Heart left ventricle (tissue), 16 donors: Measurements from ENCODE around the gene GPATCH1. TPM values are rescaled to one million over a fixed set of nuclear protein-coding genes. Genes with fewer than 3 reads are reported as not detected.

ENCODE experiments used
- ATAC-seq, 4 donors: fragments of 200-7000 bp; cut with Tn5 transposase; one replicate each; pipeline ENCODE4 v1.9.1; 2020 to 2022; ENCODE audit warnings: moderate library complexity in 4 of 4, mild to moderate bottlenecking in 3 of 4, moderate number of reproducible peaks in 1 of 4
- DNase-seq, 5 donors: peaks; one replicate each; pipeline ENCODE4 v3.0.0-alpha.2; 2020
- H3K27ac ChIP-seq, 12 donors: fragments of 200-600 bp; sonication (generic) in 4 of 12; one replicate each; pipeline versions ENCODE4 v1.5.0 to v1.8.0; 2016 to 2022; ENCODE audit warnings: mild to moderate bottlenecking in 2 of 12
- H3K27me3 ChIP-seq, 9 donors: fragments of 200-600 bp; sonication (generic) in 2 of 9; one replicate each; pipeline versions ENCODE4 v1.5.1 to v1.8.0; 2016 to 2022; ENCODE audit warnings: mild to moderate bottlenecking in 3 of 9
- H3K36me3 ChIP-seq, 9 donors: fragments of 200-600 bp; sonication (generic) in 2 of 9; one replicate each; pipeline versions ENCODE4 v1.5.0 to v1.8.0; 2018 to 2022; ENCODE audit warnings: mild to moderate bottlenecking in 2 of 9
- H3K4me1 ChIP-seq, 12 donors: fragments of 200-600 bp; sonication (generic) in 4 of 12; one replicate each; pipeline versions ENCODE4 v1.5.0 to v1.8.0; 2016 to 2022; ENCODE audit warnings: mild to moderate bottlenecking in 3 of 12
- H3K4me3 ChIP-seq, 12 donors: fragments of 200-600 bp; sonication (generic) in 4 of 12; one replicate each; pipeline versions ENCODE4 v1.5.0 to v1.8.0; 2017 to 2022; ENCODE audit warnings: mild to moderate bottlenecking in 9 of 12, moderate library complexity in 4 of 12
- H3K9me3 ChIP-seq, 12 donors: fragments of 200-600 bp; sonication (generic) in 4 of 12; one replicate each; pipeline versions ENCODE4 v1.5.0 to v1.8.0; 2016 to 2022; ENCODE audit warnings: mild to moderate bottlenecking in 1 of 12
- CTCF ChIP-seq, 12 donors: fragments of 200-600 bp; sonication (generic) in 4 of 12; IDR thresholded peaks; one replicate each; pipeline versions ENCODE4 v1.5.0 to v1.8.0; 2018 to 2022; ENCODE audit warnings: antibody characterized with exemption in 12 of 12, mild to moderate bottlenecking in 5 of 12
- POLR2A ChIP-seq, 2 donors: fragments of 450-650 bp; IDR thresholded peaks; one replicate each; pipeline ENCODE4 v1.6.1; 2017; ENCODE audit warnings: antibody characterized with exemption in 2 of 2, mild to moderate bottlenecking in 2 of 2, moderate library complexity in 2 of 2
- WGBS, 4 donors: extraction: QIAGEN DNeasy Blood & Tissue Kit in 2 of 4; methylation state at CpG; one replicate each; pipeline versions ENCODE4 v1.1.5 to v1.1.7; 2013 to 2018; 5-methylcytosine and 5-hydroxymethylcytosine counted together
- intact Hi-C, 10 donors: fragments of 100-400 bp; cut with DNase I; formaldehyde crosslinking; loops; one replicate each; pipeline versions ENCODE4 v1.11.1 to v1.14.2; 2022
- polyA plus RNA-seq, 2 donors: library from polyadenylated mRNA; stranded (reverse); fragments of 200-250 nt; gene quantifications; one replicate each; pipeline ENCODE4 v1.2.3, GENCODE V29; 2013
- total RNA-seq, 9 donors: library from RNA; depleted of rRNA in 2 of 9; stranded (reverse); fragments of >200 nt in 2 of 9; fragmentation: NEBNext Ultra II Directional in 3 of 9; extraction: Animal tissue kit (Norgen Biotek cat#: 25700) in 3 of 9; gene quantifications; one replicate each; pipeline versions ENCODE4 v1.1.0 to v1.2.4, GENCODE V29; 2016 to 2023
- donor health status: ischemic (EF 13 %, LVEDD 7.1; RV severe dilation, severe dysfunction).
- donor health status: healthy with polysubstance abuse.
- donor health status: DM: no; HTN: yes; CAD: no.
- donor health status: DM: no; HTN: no; CAD: no.
- donor health status: ischemic (EF 25% LVEDD 6.9; RV normal size, moderate dysfunction).
- donor health status: ischemic (EF 25% LVEDD 5.7; RV mildly dilated, moderate dysfunction).
- donor health status: healthy.
- donor health status: DM: yes; HTN: yes; CAD: no.
- donor health status: ischemic (EF 35%, LVEDD 5.7; RV mildly dilated, moderate dysfunction).
- donor health status: nonischemic (EF 11% LVEDD 7.7; RV severe dilation, severe dysfunction).
- donor health status: DM: yes; HTN: yes; CAD: no.
- donor health status: PGD.
- donor health status: ischemic (EF 29% LVEDD 5.4; RV normal size, mild dysfunction).
- donor health status: nonischemic (EF 23%, LVEDD 6.1; RV moderate dilation, normal function).

Gene GPATCH1
- total and polyA plus RNA-seq, 11 donors: 3.3 to 6.7 (median 5.3) TPM

GRCh38 chr19:33130433-33130832 is 49.5 kb downstream of the GPATCH1 start:
- no peak overlapping the region for H3K27ac ChIP-seq
- ATAC-seq: no peak
- no peaks in the 10 kb centered on the region for H3K9me3 ChIP-seq
- no peak overlapping the region for H3K4me3 ChIP-seq
- peaks cover 0 to 9% (median 0%) of the 10 kb centered on the region in 12 donors for H3K4me1 ChIP-seq
- peaks cover 0 to 62% (median 50%) of the 10 kb centered on the region in 9 donors for H3K36me3 ChIP-seq
- WGBS, 4 donors: 89 to 92% (median 91%) methylated on average over 6 of the region's 6 CpGs
- no peak for DNase-seq
- peaks cover 2 to 16% (median 10%) of the 10 kb centered on the region in 9 donors for H3K27me3 ChIP-seq
- intact Hi-C loops: no loop called here
- no peak for TF ChIP-seq POLR2A (IDR thresholded peaks at IDR 0.05)
- no peak for TF ChIP-seq CTCF (IDR thresholded peaks at IDR 0.05)

- peaks cover 3 to 29% (median 11%) of the 10 kb centered on the region in 9 donors for H3K27me3 ChIP-seq
- peaks cover 0 to 48% (median 39%) of the 10 kb centered on the region in 9 donors for H3K36me3 ChIP-seq
- DNase-seq (peak in 1 of 5 donors; percentile 68), ATAC-seq (peak in 1 of 4 donors; percentile 37)
- intact Hi-C loops: no loop called here
- no peak within 1 kb of the TSS for H3K4me3 ChIP-seq
- TF ChIP-seq CTCF (IDR thresholded peaks at IDR 0.05) (no peak), POLR2A (IDR thresholded peaks at IDR 0.05) (no peak)
- H3K4me1 ChIP-seq: peaks cover 0 to 5% (median 0%) of the 10 kb centered on the region in 12 donors
- H3K9me3 ChIP-seq: no peaks in the 10 kb centered on the region
- no peak within 1 kb of the TSS for H3K27ac ChIP-seq
- 82 to 86% (median 85%) methylated on average over 11 to 43 of the region's 43 CpGs for WGBS, 4 donors
Measured at GRCh38 chr19:33132021-33132420, 51.0 kb downstream of the GPATCH1 start, which contains the start of gene WDR88. WDR88 (plus strand) TSS chr19:33132114; CDS start chr19:33132170, 56 bp downstream.

- H3K4me1 ChIP-seq: peaks cover 0 to 5% (median 0%) of the 10 kb centered on the region in 12 donors
- H3K27ac ChIP-seq: no peak overlapping the region
Measured at GRCh38 chr19:33132425-33132824, 51.4 kb downstream of the GPATCH1 start.

More at GRCh38 chr19:33132425-33132824, 51.4 kb downstream of the GPATCH1 start:
- 84 to 89% (median 85%) methylated on average over 6 to 15 of the region's 15 CpGs for WGBS, 4 donors
- peak in 1 of 4 donors; percentile 34 for ATAC-seq
- Histone ChIP-seq H3K4me3 (no peak overlapping the region), H3K27me3 (peaks cover 3 to 29% (median 11%) of the 10 kb centered on the region in 9 donors), H3K36me3 (peaks cover 0 to 44% (median 35%) of the 10 kb centered on the region in 9 donors), H3K9me3 (no peaks in the 10 kb centered on the region)
- no peak for DNase-seq
- intact Hi-C loops: no loop called here
- TF ChIP-seq CTCF (IDR thresholded peaks at IDR 0.05) (peak in 2 of 12 donors; percentile 5 to 21), POLR2A (IDR thresholded peaks at IDR 0.05) (no peak)
